ENCODE results near the gene RNF150. TPM values are rescaled to one million over a fixed set of nuclear protein-coding genes. Genes with fewer than 3 reads are reported as not detected.
"Not testable (repeated sequence)": the region's sequence is repeated elsewhere in the genome, so short reads cannot be mapped to it uniquely, and the experiment has no call there.

The RNF150 gene
- total RNA-seq, 1 donor from 2014 or later, result 9.1 TPM

DNA sequence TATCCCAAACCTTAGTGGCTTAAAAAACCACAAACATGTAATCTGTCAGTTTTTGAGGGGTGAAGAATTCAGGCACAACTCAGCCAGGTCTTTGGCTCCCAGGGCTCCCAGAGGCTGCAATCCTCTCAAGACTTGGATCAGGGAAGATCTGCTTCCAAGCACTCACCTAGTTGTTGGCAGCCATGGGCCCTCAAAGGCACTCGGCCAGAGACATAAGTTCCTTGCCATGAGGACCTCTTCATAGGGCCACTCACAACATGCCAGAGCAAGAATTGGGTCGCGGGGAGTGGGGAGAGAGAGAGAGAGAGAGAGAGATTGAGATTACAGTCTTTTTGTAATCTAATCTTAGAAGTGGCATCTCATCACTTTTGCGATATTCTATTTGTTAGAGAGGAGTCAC, 300.0 kb downstream of the RNF150 start:
- DNase-seq (ENCODE audit: extremely low spot score in 2 of 2), result no peak
- Histone ChIP-seq H3K27ac (no peak overlapping the region), H3K27me3 (no peaks in the 10 kb centered on the region), H3K4me3 (no peak overlapping the region), H3K36me3 (no peaks in the 10 kb centered on the region), H3K9me3 (no peaks in the 10 kb centered on the region), H3K4me1 (no peaks in the 10 kb centered on the region)
- TF ChIP-seq POLR2AphosphoS5 (IDR thresholded peaks at IDR 0.05; ENCODE audit: insufficient read depth in 1 of 2, low read depth in 1 of 2) (no peak), POLR2A (IDR thresholded peaks at IDR 0.05) (no peak)
- TF ChIP-seq, protein P1, sequence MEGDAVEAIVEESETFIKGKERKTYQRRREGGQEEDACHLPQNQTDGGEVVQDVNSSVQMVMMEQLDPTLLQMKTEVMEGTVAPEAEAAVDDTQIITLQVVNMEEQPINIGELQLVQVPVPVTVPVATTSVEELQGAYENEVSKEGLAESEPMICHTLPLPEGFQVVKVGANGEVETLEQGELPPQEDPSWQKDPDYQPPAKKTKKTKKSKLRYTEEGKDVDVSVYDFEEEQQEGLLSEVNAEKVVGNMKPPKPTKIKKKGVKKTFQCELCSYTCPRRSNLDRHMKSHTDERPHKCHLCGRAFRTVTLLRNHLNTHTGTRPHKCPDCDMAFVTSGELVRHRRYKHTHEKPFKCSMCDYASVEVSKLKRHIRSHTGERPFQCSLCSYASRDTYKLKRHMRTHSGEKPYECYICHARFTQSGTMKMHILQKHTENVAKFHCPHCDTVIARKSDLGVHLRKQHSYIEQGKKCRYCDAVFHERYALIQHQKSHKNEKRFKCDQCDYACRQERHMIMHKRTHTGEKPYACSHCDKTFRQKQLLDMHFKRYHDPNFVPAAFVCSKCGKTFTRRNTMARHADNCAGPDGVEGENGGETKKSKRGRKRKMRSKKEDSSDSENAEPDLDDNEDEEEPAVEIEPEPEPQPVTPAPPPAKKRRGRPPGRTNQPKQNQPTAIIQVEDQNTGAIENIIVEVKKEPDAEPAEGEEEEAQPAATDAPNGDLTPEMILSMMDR (IDR thresholded peaks at IDR 0.05), result no peak
- intact Hi-C loops (cut with DNase I), result no loop called here

DNA sequence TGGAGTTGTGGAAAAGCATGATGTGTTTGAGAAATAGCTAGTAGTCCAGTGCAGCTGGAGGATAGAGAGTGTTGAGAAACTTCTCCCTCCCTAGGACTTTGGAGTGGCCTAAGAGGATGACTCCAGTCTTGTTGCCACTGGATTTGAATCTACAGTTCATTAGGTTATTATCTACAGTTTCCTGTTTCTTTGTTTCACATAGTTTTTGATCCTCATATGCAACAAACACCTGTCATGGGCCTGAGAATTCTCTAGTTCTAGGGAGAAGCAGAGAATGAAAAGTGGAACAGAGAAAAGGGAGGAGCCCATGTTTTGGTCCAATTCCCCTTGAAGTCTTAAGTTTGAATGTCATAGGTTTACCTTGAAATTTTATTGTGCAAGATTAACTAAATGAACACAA, 303.4 kb downstream of the RNF150 start:
- Histone ChIP-seq H3K27me3 (no peaks in the 10 kb centered on the region), H3K27ac (no peak overlapping the region), H3K9me3 (no peaks in the 10 kb centered on the region), H3K4me3 (no peak overlapping the region), H3K4me1 (no peaks in the 10 kb centered on the region), H3K36me3 (no peaks in the 10 kb centered on the region)
- DNase-seq (ENCODE audit: extremely low spot score in 2 of 2), result no peak
- intact Hi-C loops (cut with DNase I), result no loop called here
- TF ChIP-seq POLR2A (IDR thresholded peaks at IDR 0.05) (no peak), POLR2AphosphoS5 (IDR thresholded peaks at IDR 0.05; ENCODE audit: insufficient read depth in 1 of 2, low read depth in 1 of 2) (no peak)
- TF ChIP-seq, protein P1 (IDR thresholded peaks at IDR 0.05), result no peak

DNA sequence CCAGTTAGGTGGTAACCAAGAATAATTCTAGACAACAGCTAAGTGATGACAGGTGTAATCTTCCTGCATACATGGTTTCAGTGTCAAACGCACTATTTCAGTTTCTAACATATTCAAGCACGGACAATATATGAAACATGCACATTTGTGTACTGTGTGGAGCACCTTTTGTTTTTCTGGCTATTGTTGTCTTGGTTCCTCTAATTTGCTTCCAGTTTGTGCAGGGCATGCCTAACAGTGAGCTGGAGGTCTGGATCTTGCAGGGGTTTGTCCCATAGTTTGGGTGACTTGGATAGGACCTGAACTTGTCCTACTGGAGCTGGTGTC, 306.6 kb downstream of the RNF150 start:
- no peaks in the 10 kb centered on the region for H3K9me3 ChIP-seq
- H3K27ac ChIP-seq, result no peak overlapping the region
- no peak for DNase-seq (ENCODE audit: extremely low spot score in 2 of 2)
- intact Hi-C loops (cut with DNase I), result no loop called here
- no peak for TF ChIP-seq POLR2AphosphoS5 (IDR thresholded peaks at IDR 0.05; ENCODE audit: insufficient read depth in 1 of 2, low read depth in 1 of 2)
- H3K36me3 ChIP-seq, result no peaks in the 10 kb centered on the region
- no peaks in the 10 kb centered on the region for H3K4me1 ChIP-seq
- no peaks in the 10 kb centered on the region for H3K27me3 ChIP-seq
- H3K4me3 ChIP-seq, result no peak overlapping the region

DNA sequence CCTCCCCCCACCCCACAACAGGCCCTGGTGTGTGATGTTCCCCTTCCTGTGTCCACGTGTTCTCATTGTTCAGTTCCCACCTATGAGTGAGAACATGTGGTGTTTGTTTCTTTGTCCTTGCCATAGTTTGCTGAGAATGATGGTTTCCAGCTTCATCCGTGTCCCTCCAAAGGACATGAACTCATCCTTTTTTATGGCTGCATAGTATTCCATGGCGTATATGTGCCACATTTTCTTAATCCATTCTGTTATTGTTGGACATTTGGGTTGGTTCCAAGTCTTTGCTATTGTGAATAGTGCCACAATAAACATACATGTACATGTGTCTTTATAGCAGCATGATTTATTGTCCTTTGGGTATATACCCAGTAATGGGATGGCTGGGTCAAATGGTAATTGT, 312.7 kb downstream of the RNF150 start:
- H3K4me3 ChIP-seq; H3K36me3 ChIP-seq; intact Hi-C loops (cut with DNase I); H3K27me3 ChIP-seq; DNase-seq (ENCODE audit: extremely low spot score in 2 of 2); H3K9me3 ChIP-seq; H3K27ac ChIP-seq; H3K4me1 ChIP-seq: not testable (repeated sequence)

DNA sequence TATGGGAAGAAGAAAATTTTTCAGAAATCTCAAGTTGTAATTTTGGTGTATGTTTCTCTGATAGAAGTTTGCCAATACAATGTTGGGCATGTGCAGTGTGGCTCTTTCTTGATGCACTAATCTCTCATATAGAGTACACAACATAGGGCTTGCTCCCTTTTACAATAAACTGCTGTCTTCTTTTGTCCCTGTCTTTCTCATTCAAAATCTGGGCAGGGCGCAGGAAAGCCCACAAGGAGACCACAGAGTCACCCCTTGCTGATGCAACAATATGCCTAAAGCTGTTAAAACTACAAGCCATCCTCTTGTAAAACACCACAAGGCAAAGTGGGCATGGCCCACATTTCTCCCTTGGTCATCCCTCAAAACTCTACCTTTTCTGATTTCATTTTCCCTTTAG, 313.7 kb downstream of the RNF150 start:
- H3K27ac ChIP-seq, result no peak overlapping the region
- H3K4me1 ChIP-seq, result no peaks in the 10 kb centered on the region
- H3K9me3 ChIP-seq, result no peaks in the 10 kb centered on the region
- H3K36me3 ChIP-seq, result no peaks in the 10 kb centered on the region
- DNase-seq (ENCODE audit: extremely low spot score in 2 of 2), result no peak
- H3K4me3 ChIP-seq, result no peak overlapping the region
- intact Hi-C loops (cut with DNase I), result no loop called here
- TF ChIP-seq POLR2A (IDR thresholded peaks at IDR 0.05) (no peak), POLR2AphosphoS5 (IDR thresholded peaks at IDR 0.05; ENCODE audit: insufficient read depth in 1 of 2, low read depth in 1 of 2) (no peak)
- TF ChIP-seq, protein P1 (IDR thresholded peaks at IDR 0.05), result no peak
- no peaks in the 10 kb centered on the region for H3K27me3 ChIP-seq

DNA sequence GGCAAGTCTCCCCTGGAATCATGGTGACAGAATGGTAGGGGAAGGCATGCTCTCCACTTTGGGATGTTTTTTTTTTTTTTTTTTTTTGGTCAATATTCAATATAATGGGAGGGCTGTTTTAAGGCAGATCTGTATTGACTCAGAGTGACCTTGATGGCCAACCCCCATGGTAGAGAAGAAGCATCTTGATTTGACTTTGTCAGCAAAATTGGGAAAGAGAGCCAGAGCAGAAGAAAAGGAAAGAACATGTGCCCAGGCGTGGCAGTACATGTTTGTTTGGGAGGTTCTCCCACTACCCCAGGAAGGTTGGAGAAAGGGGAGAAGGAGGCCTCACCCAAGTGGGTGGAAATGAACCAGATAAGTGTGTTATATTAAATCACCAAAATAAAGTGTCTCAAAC, 314.8 kb downstream of the RNF150 start:
- H3K36me3 ChIP-seq, result no peaks in the 10 kb centered on the region
- no peak overlapping the region for H3K27ac ChIP-seq
- no peak overlapping the region for H3K4me3 ChIP-seq
- H3K9me3 ChIP-seq, result no peaks in the 10 kb centered on the region
- no peaks in the 10 kb centered on the region for H3K4me1 ChIP-seq
- intact Hi-C loops (cut with DNase I), result no loop called here
- no peaks in the 10 kb centered on the region for H3K27me3 ChIP-seq
- no peak for DNase-seq (ENCODE audit: extremely low spot score in 2 of 2)
- TF ChIP-seq, protein P1 (IDR thresholded peaks at IDR 0.05), result no peak
- TF ChIP-seq POLR2A (IDR thresholded peaks at IDR 0.05) (no peak), POLR2AphosphoS5 (IDR thresholded peaks at IDR 0.05; ENCODE audit: insufficient read depth in 1 of 2, low read depth in 1 of 2) (no peak)

All from vagina (tissue), 2 donors.